ENCODE measurements around the gene CCT6B. TPM values are rescaled to one million over a fixed set of nuclear protein-coding genes. Genes with fewer than 3 reads are reported as not detected.

Gene CCT6B
- total RNA-seq, 1 experiment from 2014 or later = 1.7 TPM

DNA sequence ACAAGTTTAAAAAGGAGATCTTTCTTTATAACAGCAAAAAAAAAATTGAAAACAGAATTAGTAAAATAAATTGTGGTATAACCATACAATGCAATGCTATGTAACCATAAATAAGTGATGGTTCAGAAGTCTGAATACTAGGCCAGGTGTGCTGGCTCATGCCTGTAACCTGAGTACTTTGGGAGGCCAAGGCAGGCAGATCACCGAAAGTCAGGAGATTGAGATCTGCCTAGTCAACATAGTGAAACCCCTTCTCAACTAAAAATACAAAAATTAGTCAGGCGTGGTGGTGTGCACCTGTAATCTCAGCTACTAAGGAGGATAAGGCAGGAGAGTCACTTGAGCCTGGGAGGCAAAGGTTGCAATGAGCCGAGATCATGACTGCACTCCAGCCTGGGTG lies 34.6 kb downstream of the CCT6B start:
- Mint-ChIP-seq H3K27ac (no peak overlapping the region), H3K4me3 (no peak overlapping the region), H3K9me3 (peaks cover 5 to 7% of the 10 kb centered on the region in 2 experiments; a peak in 4 of 5 replicates), H3K36me3 (ENCODE audit: insufficient read depth in 1 of 3, low read depth in 3 of 3) (no peaks in the 10 kb centered on the region), H3K27me3 (ENCODE audit: low read depth) (peaks cover 7% of the 10 kb centered on the region), H3K4me1 (no peaks in the 10 kb centered on the region)
- H3K56ac ChIP-seq (ENCODE audit: insufficient read length, low read depth, low read length) = no peak overlapping the region
- no peak for TF ChIP-seq CTCF (conservative IDR thresholded peaks at IDR 0.05)
- no CpG with 5 or more reads among the region's 3 CpGs for WGBS (ENCODE audit: extremely low coverage, insufficient read length, low lambda C conversion rate)
- H3K23me2 ChIP-seq (ENCODE audit: insufficient read length, low read depth, low read length, poor library complexity, severe bottlenecking) = no peaks in the 10 kb centered on the region
- no peaks in the 10 kb centered on the region for H3K4me1 ChIP-seq (ENCODE audit: insufficient read depth, low read length)
- H2BK5ac ChIP-seq (ENCODE audit: insufficient read length, low read length) = no peak overlapping the region
- no peak overlapping the region for H2AFZ ChIP-seq (ENCODE audit: low read length)
- H4K91ac ChIP-seq (ENCODE audit: insufficient read length, low read depth, low read length) = no peak overlapping the region
- no peak overlapping the region for H3K18ac ChIP-seq (ENCODE audit: insufficient read length, low read depth, low read length)
- no peak overlapping the region for H3K9ac ChIP-seq (ENCODE audit: extremely low read depth, insufficient read length, low read length)
- H3K79me1 ChIP-seq (ENCODE audit: insufficient read depth, low read depth, low read length, poor library complexity, severe bottlenecking) = no peaks in the 10 kb centered on the region
- H4K8ac ChIP-seq (replicated peaks; ENCODE audit: insufficient read length, low read depth, low read length) = no peak overlapping the region
- no peak overlapping the region for H3K4me2 ChIP-seq (ENCODE audit: insufficient read depth, insufficient read length, low read length)
- no peak overlapping the region for H2BK120ac ChIP-seq (ENCODE audit: low read depth, low read length, poor library complexity, severe bottlenecking)
- no peak overlapping the region for H2BK12ac ChIP-seq (ENCODE audit: insufficient read length, low read depth, low read length)
- no peaks in the 10 kb centered on the region for H3K9me3 ChIP-seq (ENCODE audit: control insufficient read depth, low read depth, low read length)
- H4K5ac ChIP-seq (ENCODE audit: insufficient read length, low read depth, low read length) = no peak overlapping the region
- no peak for DNase-seq
- H2BK20ac ChIP-seq (ENCODE audit: low read depth, low read length, poor library complexity, severe bottlenecking) = no peak overlapping the region
- no peak overlapping the region for H3K14ac ChIP-seq (ENCODE audit: insufficient read depth, low read length)
- no peaks in the 10 kb centered on the region for H3K79me2 ChIP-seq (ENCODE audit: insufficient read depth, low read length)
- H3T11ph ChIP-seq (ENCODE audit: low read length) = no peak overlapping the region
- H2AK5ac ChIP-seq (ENCODE audit: insufficient read length, low read length) = no peak overlapping the region
- no peak overlapping the region for H3K23ac ChIP-seq (ENCODE audit: insufficient read length, low read depth, low read length)
- H3K4ac ChIP-seq (ENCODE audit: low read depth, low read length) = no peak overlapping the region
- H4K20me1 ChIP-seq (ENCODE audit: control insufficient read depth, insufficient read depth, insufficient read length) = no peaks in the 10 kb centered on the region
- H3K27ac ChIP-seq (ENCODE audit: insufficient read length, low read depth, low read length) = no peak overlapping the region
- no peak overlapping the region for H2BK15ac ChIP-seq (ENCODE audit: low read depth, low read length)
- no peaks in the 10 kb centered on the region; the same call in 1 of the 2 replicates for H3K27me3 ChIP-seq (ENCODE audit: insufficient read depth, low read length)

All from H9 (cell line).